GM10248 (cell line): ENCODE results near the gene KRT25.

Source experiments
- CTCF ChIA-PET: fragments of 300-600 bp; sonication (Branson Sonifier 250); formaldehyde crosslinking; extraction: SDS; loops from one replicate; lab custom pipeline; 2021; ENCODE audit warnings: antibody characterized with exemption; lab: Yijun Ruan, JAX
- POLR2A ChIA-PET: fragments of 350-650 bp; sonication (Branson Sonifier 250); formaldehyde crosslinking; extraction: SDS; loops from one replicate; lab custom pipeline; 2020; ENCODE audit warnings: antibody characterized with exemption; lab: Yijun Ruan, JAX
- DNase-seq: peaks from one replicate; pipeline ENCODE4 v3.0.0; 2012; ENCODE audit errors: extremely low spot score
- TF ChIP-seq, protein P1 (sequence below): IDR thresholded peaks from 2 replicates; pipeline ENCODE4 v1.5.1; 2012; ENCODE audit warnings: mild to moderate bottlenecking, low read depth; ENCODE audit errors: extremely low read depth, missing control alignments, control extremely low read depth

Gene KRT25

DNA sequence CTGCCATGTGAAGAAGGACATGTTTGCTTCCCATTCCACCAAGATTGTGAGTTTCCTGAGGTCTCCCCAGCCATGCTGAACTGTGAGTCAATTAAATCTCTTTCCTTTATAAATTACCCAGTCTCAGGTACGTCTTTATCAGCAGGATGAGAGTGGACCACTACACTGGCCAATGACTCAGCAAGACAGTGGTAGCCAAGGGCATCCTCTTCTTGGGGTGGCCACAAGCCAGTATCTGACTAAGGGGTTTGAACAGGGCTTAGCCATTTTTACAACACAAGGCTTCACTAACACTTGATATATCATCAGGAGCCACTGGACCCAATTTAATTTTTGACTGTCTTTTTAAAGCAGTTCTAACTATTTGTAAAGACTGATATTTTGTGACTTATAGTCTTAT is 30.5 kb downstream of the KRT25 start:
- ChIA-PET CTCF (no interaction called here), POLR2A (no interaction called here)
- DNase-seq: no peak
- TF ChIP-seq, protein P1, sequence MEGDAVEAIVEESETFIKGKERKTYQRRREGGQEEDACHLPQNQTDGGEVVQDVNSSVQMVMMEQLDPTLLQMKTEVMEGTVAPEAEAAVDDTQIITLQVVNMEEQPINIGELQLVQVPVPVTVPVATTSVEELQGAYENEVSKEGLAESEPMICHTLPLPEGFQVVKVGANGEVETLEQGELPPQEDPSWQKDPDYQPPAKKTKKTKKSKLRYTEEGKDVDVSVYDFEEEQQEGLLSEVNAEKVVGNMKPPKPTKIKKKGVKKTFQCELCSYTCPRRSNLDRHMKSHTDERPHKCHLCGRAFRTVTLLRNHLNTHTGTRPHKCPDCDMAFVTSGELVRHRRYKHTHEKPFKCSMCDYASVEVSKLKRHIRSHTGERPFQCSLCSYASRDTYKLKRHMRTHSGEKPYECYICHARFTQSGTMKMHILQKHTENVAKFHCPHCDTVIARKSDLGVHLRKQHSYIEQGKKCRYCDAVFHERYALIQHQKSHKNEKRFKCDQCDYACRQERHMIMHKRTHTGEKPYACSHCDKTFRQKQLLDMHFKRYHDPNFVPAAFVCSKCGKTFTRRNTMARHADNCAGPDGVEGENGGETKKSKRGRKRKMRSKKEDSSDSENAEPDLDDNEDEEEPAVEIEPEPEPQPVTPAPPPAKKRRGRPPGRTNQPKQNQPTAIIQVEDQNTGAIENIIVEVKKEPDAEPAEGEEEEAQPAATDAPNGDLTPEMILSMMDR: no peak

DNA sequence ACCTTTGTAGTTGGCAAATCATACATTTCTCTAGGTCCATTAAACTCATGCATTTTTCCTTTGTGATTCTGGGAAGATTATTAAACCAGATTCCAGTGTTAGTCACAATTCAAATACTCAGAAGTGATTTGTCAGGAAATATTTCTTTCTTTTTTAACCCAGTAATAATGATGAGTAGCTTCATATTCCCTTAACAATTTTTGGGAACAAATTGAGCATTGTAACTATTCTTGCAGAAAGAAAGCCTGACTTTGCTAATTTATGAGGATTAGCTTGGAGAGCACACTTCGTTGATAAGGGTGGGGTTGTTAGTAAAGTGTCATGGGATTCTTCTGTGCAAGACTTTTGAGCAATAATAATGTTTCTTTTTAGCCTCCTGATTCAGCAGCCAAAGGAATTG is 32.9 kb downstream of the KRT25 start:
- ChIA-PET POLR2A (no interaction called here), CTCF (interaction anchor here (0.7 to 1.5 kb wide), 4 partner anchors 8 to 827 kb away, joined by 3 read pairs; no protein-coding TSS in a partner anchor)
- TF ChIP-seq, protein P1: no peak
- DNase-seq: no peak

GRCh38 chr17:40720899-40721298 is 34.2 kb downstream of the KRT25 start:
- CTCF ChIA-PET: no interaction called here
- no peak for DNase-seq
- POLR2A ChIA-PET: no interaction called here
- TF ChIP-seq, protein P1: no peak

DNA sequence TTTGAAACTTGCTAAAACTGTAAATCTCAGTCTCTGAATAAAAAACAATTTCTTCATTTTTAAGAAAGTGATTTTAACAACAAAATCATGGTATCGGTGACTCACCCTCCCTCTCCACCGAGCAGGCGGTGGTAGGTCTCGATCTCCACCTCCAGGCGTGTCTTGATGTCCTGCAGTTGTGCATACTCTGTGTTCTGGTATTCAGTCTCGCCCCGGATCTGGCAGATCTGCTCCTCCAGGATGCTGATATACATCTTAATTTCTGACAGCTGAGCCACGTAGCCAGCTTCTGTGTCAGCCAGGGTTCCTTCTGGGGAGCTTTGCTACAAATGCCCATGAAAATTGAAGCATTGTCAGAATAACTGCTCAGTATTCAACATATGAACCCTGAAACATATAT is 36.2 kb downstream of the KRT25 start:
- DNase-seq: no peak
- TF ChIP-seq, protein P1: no peak
- ChIA-PET CTCF (no interaction called here), POLR2A (no interaction called here)

DNA sequence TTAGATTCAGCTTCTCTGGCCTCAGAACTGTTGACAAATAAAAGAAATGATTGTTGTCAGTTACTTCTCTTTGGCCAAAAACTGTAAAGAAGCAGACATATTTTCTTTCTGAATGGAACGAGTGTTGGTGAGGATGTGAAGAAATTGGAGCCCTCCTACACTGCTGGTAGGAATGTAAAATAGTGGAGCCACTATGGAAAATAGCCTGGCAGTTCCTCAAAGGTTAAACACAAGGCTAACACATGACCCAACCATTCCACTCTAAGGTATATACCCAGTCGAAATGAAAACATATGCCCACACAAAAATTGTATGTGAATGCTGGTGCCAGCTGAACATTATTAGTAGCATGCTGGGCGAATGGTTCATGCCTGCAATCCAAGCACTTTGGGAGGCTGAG is 37.4 kb downstream of the KRT25 start:
- TF ChIP-seq, protein P1: no peak
- POLR2A ChIA-PET: no interaction called here
- DNase-seq: no peak
- CTCF ChIA-PET: interaction anchor here (0.8 kb wide), 1 partner anchor 18 kb away, joined by 3 read pairs; no protein-coding TSS in a partner anchor

DNA sequence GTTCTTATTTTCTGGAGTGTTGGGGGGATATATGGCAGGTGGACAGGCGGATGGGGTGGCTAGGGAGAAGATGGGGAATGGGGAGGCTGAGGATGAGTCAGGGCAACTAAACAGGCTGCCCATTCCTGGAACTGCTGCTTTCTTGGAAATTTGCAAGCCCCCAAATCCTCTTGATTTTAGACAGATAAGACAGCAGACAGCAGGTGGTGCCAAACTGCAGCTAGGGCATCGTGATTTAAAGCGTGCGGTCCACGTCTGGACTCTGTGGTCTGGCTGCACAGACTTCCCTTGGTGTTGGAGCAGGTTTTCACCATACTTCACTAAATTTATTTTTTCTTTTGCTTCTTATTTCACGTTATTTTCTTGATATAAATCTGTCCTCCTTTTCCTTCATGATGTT is 40.7 kb downstream of the KRT25 start:
- CTCF ChIA-PET: no interaction called here
- POLR2A ChIA-PET: no interaction called here
- TF ChIP-seq, protein P1: no peak
- no peak for DNase-seq

GRCh38 chr17:40707745-40708144 is 47.4 kb downstream of the KRT25 start:
- no peak for DNase-seq
- ChIA-PET CTCF (no interaction called here), POLR2A (no interaction called here)
- TF ChIP-seq, protein P1: no peak
